ENCODE data around the gene CCDC142.

GRCh38 chr2:74474481-74474880 lies 8.3 kb downstream of the CCDC142 start:
- TF ChIP-seq CTCF (IDR thresholded peaks at IDR 0.05) (no peak), POLR2A (IDR thresholded peaks at IDR 0.05) (no peak)

All from uterus (tissue), 2 donors.